ENCODE data around the gene FDX2. TPM values are rescaled to one million over a fixed set of nuclear protein-coding genes. Genes with fewer than 3 reads are reported as not detected.

The FDX2 gene
- total RNA-seq, 1 experiment from 2014 or later: 79.5 TPM

- Histone ChIP-seq H3F3A (ENCODE audit: low read length, unreplicated experiment) (no peaks in the 10 kb centered on the region), H3K79me2 (ENCODE audit: low read length) (no peaks in the 10 kb centered on the region), H2AFZ (ENCODE audit: low read length) (no peak overlapping the region), H3K36me3 (ENCODE audit: low read depth, low read length) (no peaks in the 10 kb centered on the region), H3K4me1 (ENCODE audit: insufficient read depth, low read length) (no peaks in the 10 kb centered on the region), H3K27me3 (ENCODE audit: low read length) (no peaks in the 10 kb centered on the region), H3K4me2 (ENCODE audit: low read length) (no peak overlapping the region), H3K27ac (ENCODE audit: low read length) (no peak overlapping the region), H3K4me3 (ENCODE audit: low read length) (no peak overlapping the region), H4K20me1 (ENCODE audit: low read length) (no peaks in the 10 kb centered on the region), H3K9me3 (ENCODE audit: low read length) (no peaks in the 10 kb centered on the region), H3K9ac (ENCODE audit: low read length) (no peak overlapping the region), H3K9me2 (replicated peaks; ENCODE audit: low read length) (no peaks in the 10 kb centered on the region)
- TF ChIP-seq EZH2phosphoT487 (IDR thresholded peaks at IDR 0.05; ENCODE audit: borderline replicate concordance, low read length): no peak
- no peak for TF ChIP-seq CTCF (conservative IDR thresholded peaks at IDR 0.05; ENCODE audit: low read depth, low read length)
- no peak for TF ChIP-seq EZH2 (IDR thresholded peaks at IDR 0.05; ENCODE audit: low read length, unreplicated experiment)
- DNase-seq (peak; percentile 20), ATAC-seq (no peak)
- CTCF ChIA-PET: no interaction called here
- POLR2A ChIA-PET (ENCODE audit: unreplicated experiment): no interaction called here
- intact Hi-C loops (cut with micrococcal nuclease): no loop called here
- BruUV-seq (replicated peaks): no TSS peak
These were observed 27.7 kb upstream of the FDX2 start for GRCh38 chr19:10343495-10343894.

- Histone ChIP-seq H3K4me3 (ENCODE audit: low read length) (no peak overlapping the region), H3K4me1 (ENCODE audit: insufficient read depth, low read length) (peaks cover 4% of the 10 kb centered on the region; the same call in 1 of the 2 replicates), H3K36me3 (ENCODE audit: low read depth, low read length) (no peaks in the 10 kb centered on the region), H3K79me2 (ENCODE audit: low read length) (no peaks in the 10 kb centered on the region), H3K27me3 (ENCODE audit: low read length) (no peaks in the 10 kb centered on the region), H3K4me2 (ENCODE audit: low read length) (no peak overlapping the region), H3K9me2 (replicated peaks; ENCODE audit: low read length) (no peaks in the 10 kb centered on the region), H4K20me1 (ENCODE audit: low read length) (no peaks in the 10 kb centered on the region), H3K9me3 (ENCODE audit: low read length) (no peaks in the 10 kb centered on the region), H3F3A (ENCODE audit: low read length, unreplicated experiment) (no peaks in the 10 kb centered on the region), H3K9ac (ENCODE audit: low read length) (no peak overlapping the region), H3K27ac (ENCODE audit: low read length) (no peak overlapping the region), H2AFZ (ENCODE audit: low read length) (no peak overlapping the region)
- CTCF ChIA-PET: no interaction called here
- intact Hi-C loops (cut with micrococcal nuclease): loop anchor here (10.0 kb wide), 1 partner anchor 45 kb away; the partner anchor contains the start of gene TYK2
- no TSS peak for BruUV-seq (replicated peaks)
- DNase-seq (no peak), ATAC-seq (no peak)
- TF ChIP-seq CTCF (conservative IDR thresholded peaks at IDR 0.05; ENCODE audit: low read depth, low read length) (no peak), EZH2 (IDR thresholded peaks at IDR 0.05; ENCODE audit: low read length, unreplicated experiment) (no peak), EZH2phosphoT487 (IDR thresholded peaks at IDR 0.05; ENCODE audit: borderline replicate concordance, low read length) (no peak)
- POLR2A ChIA-PET (ENCODE audit: unreplicated experiment): no interaction called here
These were observed 24.2 kb upstream of the FDX2 start for GRCh38 chr19:10339977-10340376.

GRCh38 chr19:10339380-10339960 is 23.7 kb upstream of the FDX2 start, which contains the start of gene ICAM3:
Gene ICAM3 (minus strand): TSS chr19:10339624. CDS start chr19:10339614, 10 bp downstream.
- H3K4me3 ChIP-seq (ENCODE audit: low read length): no peak within 1 kb of the TSS
- ChIA-PET POLR2A (ENCODE audit: unreplicated experiment) (no interaction called here), CTCF (no interaction called here)
- H3K9ac ChIP-seq (ENCODE audit: low read length): no peak within 1 kb of the TSS
- H3K9me3 ChIP-seq (ENCODE audit: low read length): no peaks in the 10 kb centered on the region
- H3K9me2 ChIP-seq (replicated peaks; ENCODE audit: low read length): no peaks in the 10 kb centered on the region
- H3K27me3 ChIP-seq (ENCODE audit: low read length): no peaks in the 10 kb centered on the region
- H3K36me3 ChIP-seq (ENCODE audit: low read depth, low read length): no peaks in the 10 kb centered on the region
- no peaks in the 10 kb centered on the region for H4K20me1 ChIP-seq (ENCODE audit: low read length)
- H3K4me1 ChIP-seq (ENCODE audit: insufficient read depth, low read length): peaks cover 5% of the 10 kb centered on the region; the same call in 1 of the 2 replicates
- no peak for TF ChIP-seq EZH2 (IDR thresholded peaks at IDR 0.05; ENCODE audit: low read length, unreplicated experiment)
- no peak for TF ChIP-seq CTCF (conservative IDR thresholded peaks at IDR 0.05; ENCODE audit: low read depth, low read length)
- no peak for TF ChIP-seq EZH2phosphoT487 (IDR thresholded peaks at IDR 0.05; ENCODE audit: borderline replicate concordance, low read length)
- H2AFZ ChIP-seq (ENCODE audit: low read length): no peak within 1 kb of the TSS
- ATAC-seq (no peak), DNase-seq (no peak)
- intact Hi-C loops (cut with micrococcal nuclease): loop anchor here (10.0 kb wide), 1 partner anchor 45 kb away; the partner anchor contains the start of gene TYK2
- no peaks in the 10 kb centered on the region for H3K79me2 ChIP-seq (ENCODE audit: low read length)
- H3K4me2 ChIP-seq (ENCODE audit: low read length): no peak within 1 kb of the TSS
- H3K27ac ChIP-seq (ENCODE audit: low read length): no peak within 1 kb of the TSS
- no peaks in the 10 kb centered on the region for H3F3A ChIP-seq (ENCODE audit: low read length, unreplicated experiment)
- BruUV-seq (replicated peaks): no TSS peak
